ENCODE measurements around the gene PTGES3. TPM values are rescaled to one million over a fixed set of nuclear protein-coding genes. Genes with fewer than 3 reads are reported as not detected.
A peak's percentile ranks its signal among the peaks of the same experiment; 100 is the strongest.

The PTGES3 gene
- total RNA-seq, 4 donors from 2014 or later: 101 to 132 (median 124) TPM

GRCh38 chr12:56645717-56646446 lies 42.2 kb downstream of the PTGES3 start, which contains the start of gene ATP5F1B:
Gene ATP5F1B, minus strand, starts transcription at chr12:56645984. Its CDS starts 21 bp downstream, at chr12:56645963.
- H3K4me1 ChIP-seq: peaks cover 14 to 17% of the 10 kb centered on the region in 2 donors
- intact Hi-C loops (cut with DNase I): loop anchor here (5.0 to 10.0 kb wide), 2 partner anchors 41 to 79 kb away; partner anchors contain the start of genes NACA and PTGES3
- no peaks in the 10 kb centered on the region for H3K9me3 ChIP-seq
- H3K27me3 ChIP-seq: no peaks in the 10 kb centered on the region
- peaks cover 27 to 36% of the 10 kb centered on the region in 2 donors for H3K36me3 ChIP-seq
- 0 to 1% methylated on average over 23 to 30 of the region's 39 CpGs for WGBS, 2 donors
- peak within 1 kb of the TSS; percentile 60 to 87 (median 77) for H3K4me3 ChIP-seq (replicated peaks in 1 of 3)
- DNase-seq: peak; percentile 95 to 97
- H3K27ac ChIP-seq: peak within 1 kb of the TSS; percentile 94 to 97 (median 95)
- TF ChIP-seq CTCF (IDR thresholded peaks at IDR 0.05) (peak in 1 of 6 experiments; percentile 3), POLR2A (IDR thresholded peaks at IDR 0.05) (peak; percentile 92 to 99)

DNA sequence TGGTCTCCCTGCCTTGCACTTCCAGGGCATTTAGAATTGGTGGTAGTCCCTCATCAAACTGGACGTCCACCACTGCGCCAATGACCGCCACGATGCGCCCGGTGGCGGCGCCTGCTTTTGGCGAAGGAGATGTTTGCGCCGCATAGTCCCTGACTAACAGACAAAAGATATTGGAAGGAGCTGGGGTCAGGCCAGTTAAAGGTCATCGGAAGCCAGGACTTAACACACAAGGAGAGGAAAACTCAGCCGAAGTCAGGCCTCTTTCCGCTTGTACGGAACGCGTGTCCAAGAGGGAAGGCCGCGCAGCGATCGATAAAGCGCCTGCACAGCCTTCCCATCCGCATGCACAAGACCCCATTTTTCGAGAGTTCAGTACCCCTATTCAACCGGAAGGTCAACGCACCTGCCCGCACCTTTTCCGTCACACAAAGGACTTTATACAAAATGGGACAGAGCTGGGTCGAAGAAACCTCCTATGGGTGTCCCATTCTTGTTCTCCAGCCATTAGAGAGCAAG lies 42.8 kb downstream of the PTGES3 start:
- WGBS, 2 donors: 1% methylated on average over 21 to 24 of the region's 29 CpGs
- Histone ChIP-seq H3K4me3 (replicated peaks in 1 of 3) (peak overlapping the region; percentile 60 to 87 (median 77)), H3K27ac (peak overlapping the region; percentile 74 to 97 (median 92)), H3K36me3 (peaks cover 33 to 41% of the 10 kb centered on the region in 2 donors), H3K9me3 (no peaks in the 10 kb centered on the region), H3K27me3 (no peaks in the 10 kb centered on the region), H3K4me1 (peaks cover 15 to 18% of the 10 kb centered on the region in 2 donors)
- TF ChIP-seq CTCF (IDR thresholded peaks at IDR 0.05): peak in 1 of 6 experiments; percentile 28
- no peak for TF ChIP-seq POLR2A (IDR thresholded peaks at IDR 0.05)
- DNase-seq: peak in 1 of 2 donors; percentile 15
- intact Hi-C loops (cut with DNase I): loop anchor here (5.0 to 10.0 kb wide), 2 partner anchors 42 to 80 kb away; partner anchors contain the start of genes NACA and PTGES3

DNA sequence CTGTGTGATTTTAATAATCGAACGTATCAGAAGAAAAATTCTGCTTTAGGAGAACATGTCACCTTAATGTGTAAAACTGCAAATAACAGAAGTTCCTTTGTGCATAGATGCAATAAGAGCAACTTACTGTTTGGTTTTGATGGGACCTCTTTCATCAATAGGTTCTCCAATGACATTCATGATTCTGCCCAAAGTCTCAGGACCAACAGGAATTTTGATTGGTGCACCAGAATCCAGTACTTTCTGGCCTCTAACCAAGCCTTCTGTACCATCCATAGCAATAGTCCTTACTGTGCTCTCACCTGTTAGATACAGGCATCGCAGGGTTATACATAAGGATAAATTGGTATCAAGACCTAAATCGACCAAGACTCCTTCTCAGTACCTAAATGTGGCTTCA lies 43.4 kb downstream of the PTGES3 start:
- WGBS, 2 donors: 43 to 47% methylated on average over 4 of the region's 4 CpGs
- peaks cover 40 to 47% of the 10 kb centered on the region in 2 donors for H3K36me3 ChIP-seq
- H3K4me1 ChIP-seq: peaks cover 20 to 24% of the 10 kb centered on the region in 2 donors
- no peaks in the 10 kb centered on the region for H3K9me3 ChIP-seq
- intact Hi-C loops (cut with DNase I): loop anchor here (5.0 to 10.0 kb wide), 2 partner anchors 43 to 80 kb away; partner anchors contain the start of genes NACA and PTGES3
- H3K27me3 ChIP-seq: no peaks in the 10 kb centered on the region
- peak overlapping the region; percentile 74 to 97 (median 92) for H3K27ac ChIP-seq
- no peak for DNase-seq
- no peak for TF ChIP-seq CTCF (IDR thresholded peaks at IDR 0.05)
- no peak for TF ChIP-seq POLR2A (IDR thresholded peaks at IDR 0.05)
- H3K4me3 ChIP-seq (replicated peaks in 1 of 3): peak overlapping the region; percentile 60 to 87 (median 77)

DNA sequence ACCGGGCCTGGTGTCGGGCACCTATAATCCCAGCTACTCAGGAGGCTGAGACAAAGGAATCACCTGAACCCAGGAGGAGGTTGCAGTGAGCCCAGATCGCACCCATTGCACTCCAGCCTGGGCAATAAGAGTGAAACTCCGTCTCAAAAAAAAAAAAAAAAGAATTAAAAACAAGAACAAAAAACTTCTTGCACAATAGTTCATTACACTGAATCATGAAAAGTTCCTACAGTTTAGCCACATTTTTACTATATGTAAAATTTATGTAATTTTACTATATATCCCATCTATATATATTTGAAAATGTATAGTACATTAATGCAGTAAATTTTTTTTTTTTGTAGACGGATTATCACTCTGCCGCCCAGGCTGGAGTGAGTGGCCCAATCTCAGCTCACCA lies 46.9 kb downstream of the PTGES3 start:
- Histone ChIP-seq H3K27me3 (no peaks in the 10 kb centered on the region), H3K9me3 (no peaks in the 10 kb centered on the region), H3K4me1 (peaks cover 23 to 31% of the 10 kb centered on the region in 2 donors), H3K27ac (peak overlapping the region in 1 of 3 donors; percentile 32), H3K36me3 (peaks cover 59 to 67% of the 10 kb centered on the region in 2 donors), H3K4me3 (replicated peaks in 1 of 3) (no peak overlapping the region)
- intact Hi-C loops (cut with DNase I): loop anchor here (10.0 kb wide), 1 partner anchor 84 kb away; the partner anchor contains the start of gene NACA
- TF ChIP-seq CTCF (IDR thresholded peaks at IDR 0.05): no peak
- no peak for TF ChIP-seq POLR2A (IDR thresholded peaks at IDR 0.05)
- WGBS, 2 donors: 87 to 88% methylated on average over 6 of the region's 6 CpGs
- DNase-seq: no peak
